Sigmoid colon (tissue), 7 donors: ENCODE results near the gene BANF2. TPM values are rescaled to one million over a fixed set of nuclear protein-coding genes. Genes with fewer than 3 reads are reported as not detected.

Source experiments
- DNase-seq: peaks from one replicate; pipeline ENCODE4 v3.0.0-alpha.2; 2019
- H3K27ac ChIP-seq, 4 donors: fragments of 200-600 bp; sonication (generic); one replicate each; pipeline ENCODE4 v1.5.1; 2016 to 2019; ENCODE audit warnings: mild to moderate bottlenecking in 1 of 4
- H3K27me3 ChIP-seq, 3 donors: fragments of 200-600 bp; sonication (generic); one replicate each; pipeline ENCODE4 v1.5.1; 2019; ENCODE audit warnings: mild to moderate bottlenecking in 1 of 3
- H3K36me3 ChIP-seq, 4 donors: fragments of 200-600 bp; sonication (generic); one replicate each; pipeline ENCODE4 v1.5.1; 2016 to 2019
- H3K4me1 ChIP-seq, 4 donors: fragments of 200-600 bp; sonication (generic); one replicate each; pipeline ENCODE4 v1.5.1; 2017 to 2019
- H3K4me3 ChIP-seq, 4 donors: fragments of 200-600 bp; sonication (generic); one replicate each; pipeline ENCODE4 v1.5.1; 2017 to 2019; ENCODE audit warnings: mild to moderate bottlenecking in 2 of 4, moderate library complexity in 1 of 4
- H3K9me3 ChIP-seq, 4 donors: fragments of 200-600 bp in 3 of 4; sonication (generic) in 3 of 4; one replicate each; pipeline versions ENCODE4 v1.5.1 to v1.6.1; 2013 to 2019
- CTCF ChIP-seq, 4 experiments: fragments of 450-650 bp in 3 of 4; fragments of 200-600 bp in 1 of 4; IDR thresholded peaks; one replicate each; pipeline ENCODE4 v1.5.1; 2016 to 2019; ENCODE audit warnings: antibody characterized with exemption in 4 of 4, mild to moderate bottlenecking in 3 of 4, moderate library complexity in 2 of 4
- EP300 ChIP-seq, 4 donors: sonication (generic); formaldehyde crosslinking; IDR thresholded peaks; one replicate each; pipeline ENCODE4 v1.6.1; 2017; ENCODE audit warnings: antibody characterized with exemption in 4 of 4
- POLR2A ChIP-seq, 2 donors: fragments of 450-650 bp; IDR thresholded peaks; one replicate each; pipeline ENCODE4 v1.6.1; 2016; ENCODE audit warnings: antibody characterized with exemption in 2 of 2, mild to moderate bottlenecking in 2 of 2, moderate library complexity in 2 of 2
- POLR2AphosphoS5 ChIP-seq, 4 donors: sonication (generic); formaldehyde crosslinking; IDR thresholded peaks; one replicate each; pipeline ENCODE4 v1.6.1; 2017; ENCODE audit warnings: antibody characterized with exemption in 4 of 4
- WGBS, 2 donors: extraction: QIAGEN DNeasy Blood & Tissue Kit; methylation state at CpG; one replicate each; pipeline ENCODE4 v1.1.7; 2013; 5-methylcytosine and 5-hydroxymethylcytosine counted together
- intact Hi-C: fragments of 100-400 bp; cut with DNase I; formaldehyde crosslinking; loops from one replicate; pipeline ENCODE4 v1.15.1; 2023
- polyA plus RNA-seq, 3 donors: library from polyadenylated mRNA; stranded (reverse); fragments of 200-250 nt; gene quantifications; one replicate each; pipeline ENCODE4 v1.2.3, GENCODE V29; 2013
- total RNA-seq, 4 donors: library from RNA; depleted of rRNA; stranded (reverse); fragments of >200 nt; gene quantifications; one replicate each; pipeline ENCODE4 v1.1.0, GENCODE V29; 2016
- donor health status: healthy with polysubstance abuse.
- donor health status: Bipolar disorder and iron deficiency.
- donor health status: healthy.

The BANF2 gene
- total and polyA plus RNA-seq, 7 donors: not detected

DNA sequence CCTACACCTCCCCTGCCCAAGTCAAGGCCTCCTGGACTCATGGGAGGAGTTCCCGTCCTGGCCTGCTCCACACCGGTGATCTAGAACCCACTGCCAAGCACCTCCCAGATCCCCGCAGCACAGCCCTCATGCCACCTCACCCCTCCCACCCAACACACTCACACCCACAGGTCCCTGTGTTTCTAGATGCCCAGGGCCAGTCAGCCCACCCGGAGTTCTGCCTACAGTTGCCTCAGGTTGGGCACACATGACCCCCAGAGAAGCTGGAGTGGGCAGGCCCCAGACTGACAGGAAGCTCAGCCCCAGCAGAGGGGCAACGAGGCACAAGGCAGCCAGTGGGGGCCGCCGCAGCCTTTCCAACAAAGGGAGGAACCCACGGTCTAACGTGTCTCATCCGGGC, 47.4 kb upstream of the BANF2 start:
- peak; percentile 65 for DNase-seq
- peak overlapping the region in 3 of 4 donors; percentile 3 to 29 (median 10) for H3K27ac ChIP-seq
- peaks cover 0 to 5% (median 0%) of the 10 kb centered on the region in 4 donors for H3K36me3 ChIP-seq
- intact Hi-C loops: no loop called here
- 86 to 90% methylated on average over 10 of the region's 10 CpGs for WGBS, 2 donors
- no peaks in the 10 kb centered on the region for H3K27me3 ChIP-seq
- no peak for TF ChIP-seq CTCF (IDR thresholded peaks at IDR 0.05)
- TF ChIP-seq POLR2A (IDR thresholded peaks at IDR 0.05): no peak
- no peak for TF ChIP-seq POLR2AphosphoS5 (IDR thresholded peaks at IDR 0.05)
- no peak for TF ChIP-seq EP300 (IDR thresholded peaks at IDR 0.05)
- no peaks in the 10 kb centered on the region for H3K9me3 ChIP-seq
- peaks cover 0 to 71% (median 54%) of the 10 kb centered on the region in 4 donors for H3K4me1 ChIP-seq
- no peak overlapping the region for H3K4me3 ChIP-seq

DNA sequence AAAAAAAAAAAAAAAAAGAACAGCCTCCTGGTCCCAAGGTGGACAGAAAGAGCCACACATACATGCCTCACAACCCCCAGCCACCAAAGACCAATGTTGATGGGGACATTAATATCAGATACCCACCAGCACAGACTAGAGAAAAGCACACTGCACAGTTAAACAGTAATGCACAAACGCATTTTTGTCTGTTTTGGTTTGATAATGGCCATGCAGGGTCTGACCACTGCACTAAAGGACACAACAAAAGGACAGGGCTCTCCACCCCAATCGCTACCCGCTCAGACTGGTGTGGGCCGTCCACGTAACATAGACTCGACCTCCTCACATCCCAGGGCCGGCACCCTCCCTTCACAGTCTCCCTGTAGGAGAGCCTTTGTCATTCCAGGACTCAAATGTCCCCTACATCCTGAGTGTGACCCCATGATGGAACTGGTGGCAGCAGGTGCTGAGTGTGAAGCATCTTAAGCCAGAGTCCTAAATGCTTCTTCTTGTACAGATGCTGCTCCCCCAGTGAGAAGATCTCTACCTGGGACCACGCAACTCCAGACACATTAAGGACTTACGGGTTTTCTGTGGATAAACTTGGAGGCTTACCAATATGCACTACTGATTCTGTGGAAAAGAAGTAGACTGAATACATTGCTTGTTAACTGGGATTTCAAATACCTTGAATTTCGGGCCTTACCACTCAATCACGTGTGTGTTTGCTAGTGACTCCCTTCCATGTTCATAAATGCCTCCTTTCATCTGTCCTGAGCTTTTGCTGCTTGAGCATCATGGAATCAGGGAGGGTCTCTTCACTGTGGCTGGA, 45.7 kb upstream of the BANF2 start:
- H3K27ac ChIP-seq: no peak overlapping the region
- intact Hi-C loops: no loop called here

DNA sequence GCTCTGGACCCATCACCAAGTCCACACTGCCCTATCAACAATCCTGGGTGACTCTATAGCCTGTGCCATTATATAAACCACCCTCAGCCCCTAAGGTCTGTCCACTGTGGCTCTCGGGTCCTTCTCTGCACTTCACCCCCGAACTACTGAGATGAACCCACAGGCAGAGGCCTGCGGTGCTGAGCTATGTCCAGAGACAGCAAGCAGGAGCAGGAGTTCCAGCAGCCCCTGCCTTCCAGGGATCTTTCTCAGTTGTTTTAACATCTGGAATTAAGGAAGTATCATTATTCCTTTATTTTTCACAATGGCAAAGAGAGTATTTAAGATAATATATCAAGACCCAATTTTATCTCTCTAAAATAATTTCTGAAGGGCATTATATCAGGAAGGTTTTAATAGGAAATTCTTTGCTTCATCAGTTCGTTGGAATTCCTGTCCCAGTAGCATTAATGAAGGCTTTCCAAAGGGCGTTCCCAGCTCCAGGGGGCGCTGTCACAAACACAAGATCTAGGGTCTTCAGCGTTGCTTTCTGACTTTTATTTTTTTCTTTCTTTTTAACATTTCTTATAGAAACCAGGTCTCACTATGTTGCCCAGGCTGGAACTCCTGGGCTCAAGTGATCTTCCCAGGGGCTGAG, 45.0 kb upstream of the BANF2 start:
- DNase-seq: peak; percentile 75
- Histone ChIP-seq H3K4me1 (peaks cover 0 to 48% (median 36%) of the 10 kb centered on the region in 4 donors), H3K9me3 (no peaks in the 10 kb centered on the region), H3K27me3 (no peaks in the 10 kb centered on the region), H3K36me3 (peaks cover 0 to 18% (median 9%) of the 10 kb centered on the region in 4 donors), H3K27ac (peak overlapping the region in 3 of 4 donors; percentile 1 to 19 (median 15)), H3K4me3 (no peak overlapping the region)
- intact Hi-C loops: no loop called here
- peak in 3 of 4 experiments; percentile 15 to 58 (median 36) for TF ChIP-seq CTCF (IDR thresholded peaks at IDR 0.05)
- no peak for TF ChIP-seq POLR2AphosphoS5 (IDR thresholded peaks at IDR 0.05)
- WGBS, 2 donors: 61 to 64% methylated on average over 7 of the region's 7 CpGs

More for the DNA sequence above, 45.7 kb upstream of the BANF2 start:
- H3K36me3 ChIP-seq: peaks cover 0 to 18% (median 7%) of the 10 kb centered on the region in 4 donors
- peaks cover 0 to 55% (median 41%) of the 10 kb centered on the region in 4 donors for H3K4me1 ChIP-seq
- H3K4me3 ChIP-seq: no peak overlapping the region
- no peaks in the 10 kb centered on the region for H3K9me3 ChIP-seq
- no peak for TF ChIP-seq POLR2A (IDR thresholded peaks at IDR 0.05)
- TF ChIP-seq CTCF (IDR thresholded peaks at IDR 0.05): no peak
- TF ChIP-seq EP300 (IDR thresholded peaks at IDR 0.05): no peak
- TF ChIP-seq POLR2AphosphoS5 (IDR thresholded peaks at IDR 0.05): no peak
- DNase-seq: peak; percentile 57
- H3K27me3 ChIP-seq: no peaks in the 10 kb centered on the region
- 87 to 94% methylated on average over 11 of the region's 11 CpGs for WGBS, 2 donors

- Histone ChIP-seq H3K4me1 (peaks cover 0 to 43% (median 33%) of the 10 kb centered on the region in 4 donors), H3K4me3 (no peak overlapping the region), H3K36me3 (peaks cover 0 to 18% (median 11%) of the 10 kb centered on the region in 4 donors), H3K27ac (peak overlapping the region in 3 of 4 donors; percentile 1 to 19 (median 15)), H3K27me3 (no peaks in the 10 kb centered on the region), H3K9me3 (no peaks in the 10 kb centered on the region)
- 84 to 90% methylated on average over 7 of the region's 7 CpGs for whole genome bisulfite sequencing, 2 donors
- TF ChIP-seq EP300 (IDR thresholded peaks at IDR 0.05) (no peak), CTCF (IDR thresholded peaks at IDR 0.05) (no peak), POLR2A (IDR thresholded peaks at IDR 0.05) (no peak)
- DNase-seq: peak; percentile 39
- intact Hi-C loops: no loop called here
These were observed 44.5 kb upstream of the BANF2 start for GRCh38 chr20:17655286-17655651.
